HEK293T (cell line): Measurements from ENCODE around the gene DLG4.

Experiments used
- BHLHE40 ChIP-seq: fragments of 450-650 bp; IDR thresholded peaks from 2 replicates; pipeline ENCODE4 v1.6.1; 2016; ENCODE audit warnings: mild to moderate bottlenecking, moderate library complexity, borderline replicate concordance
- ELF4 ChIP-seq: fragments of 450-650 bp; IDR thresholded peaks from 2 replicates; pipeline ENCODE4 v1.6.1; 2017; ENCODE audit warnings: antibody characterized with exemption
- FOXA1 ChIP-seq: fragments of 450-650 bp; IDR thresholded peaks from 2 replicates; pipeline ENCODE4 v1.6.1; 2016; ENCODE audit warnings: mild to moderate bottlenecking
- FOXK2 ChIP-seq: fragments of 450-650 bp; IDR thresholded peaks from 2 replicates; pipeline ENCODE4 v1.6.1; 2016; ENCODE audit warnings: mild to moderate bottlenecking
- FOXM1 ChIP-seq: fragments of 450-650 bp; IDR thresholded peaks from 2 replicates; pipeline ENCODE4 v1.6.1; 2017; ENCODE audit warnings: mild to moderate bottlenecking, borderline replicate concordance
- HDGF ChIP-seq: fragments of 450-650 bp; IDR thresholded peaks from 2 replicates; pipeline ENCODE4 v1.6.1; 2017; ENCODE audit warnings: antibody characterized with exemption, borderline replicate concordance
- NFRKB ChIP-seq: fragments of 450-650 bp; IDR thresholded peaks from 2 replicates; pipeline ENCODE4 v1.6.1; 2016; ENCODE audit warnings: mild to moderate bottlenecking, moderate library complexity
- SP1 ChIP-seq: fragments of 450-650 bp; IDR thresholded peaks from 2 replicates; pipeline ENCODE4 v1.6.1; 2017
- SUZ12 ChIP-seq: fragments of 450-650 bp; IDR thresholded peaks from 2 replicates; pipeline ENCODE4 v1.6.1; 2016; ENCODE audit warnings: mild to moderate bottlenecking
- ZNF384 ChIP-seq: fragments of 450-650 bp; IDR thresholded peaks from 2 replicates; pipeline ENCODE4 v1.6.1; 2016
- TF ChIP-seq, protein P1 (sequence below): fragments of 450-650 bp; IDR thresholded peaks from 2 replicates; pipeline ENCODE4 v1.6.1; 2016

DNA sequence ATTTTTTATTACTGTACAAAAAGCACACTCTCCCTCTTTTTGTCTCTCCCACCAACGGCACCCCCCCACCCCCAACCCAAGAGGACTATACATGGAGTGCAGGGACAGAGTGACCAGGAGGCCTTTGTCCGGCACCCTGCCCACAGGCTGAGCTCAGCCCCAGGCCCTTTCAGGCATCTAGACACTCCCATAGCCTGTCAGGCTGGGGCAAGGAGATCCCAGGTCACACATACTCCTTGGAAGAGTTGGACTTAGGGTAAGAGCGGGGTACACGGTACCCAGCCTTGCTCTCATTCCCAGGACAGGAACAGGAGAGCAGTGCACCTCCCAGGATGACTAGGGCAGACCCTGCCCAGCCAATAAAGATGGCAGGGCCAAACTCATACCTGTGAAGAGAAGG lies 40.5 kb upstream of the DLG4 start:
- TF ChIP-seq SP1 = no peak
- TF ChIP-seq FOXA1 = no peak
- no peak for TF ChIP-seq ZNF384
- no peak for TF ChIP-seq SUZ12
- no peak for TF ChIP-seq BHLHE40
- no peak for TF ChIP-seq FOXM1
- TF ChIP-seq HDGF = no peak
- no peak for TF ChIP-seq ELF4
- no peak for TF ChIP-seq FOXK2
- TF ChIP-seq, protein P1, sequence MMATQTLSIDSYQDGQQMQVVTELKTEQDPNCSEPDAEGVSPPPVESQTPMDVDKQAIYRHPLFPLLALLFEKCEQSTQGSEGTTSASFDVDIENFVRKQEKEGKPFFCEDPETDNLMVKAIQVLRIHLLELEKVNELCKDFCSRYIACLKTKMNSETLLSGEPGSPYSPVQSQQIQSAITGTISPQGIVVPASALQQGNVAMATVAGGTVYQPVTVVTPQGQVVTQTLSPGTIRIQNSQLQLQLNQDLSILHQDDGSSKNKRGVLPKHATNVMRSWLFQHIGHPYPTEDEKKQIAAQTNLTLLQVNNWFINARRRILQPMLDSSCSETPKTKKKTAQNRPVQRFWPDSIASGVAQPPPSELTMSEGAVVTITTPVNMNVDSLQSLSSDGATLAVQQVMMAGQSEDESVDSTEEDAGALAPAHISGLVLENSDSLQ = no peak
- TF ChIP-seq NFRKB = no peak
